Measurements from ENCODE around the gene WSCD1.

DNA sequence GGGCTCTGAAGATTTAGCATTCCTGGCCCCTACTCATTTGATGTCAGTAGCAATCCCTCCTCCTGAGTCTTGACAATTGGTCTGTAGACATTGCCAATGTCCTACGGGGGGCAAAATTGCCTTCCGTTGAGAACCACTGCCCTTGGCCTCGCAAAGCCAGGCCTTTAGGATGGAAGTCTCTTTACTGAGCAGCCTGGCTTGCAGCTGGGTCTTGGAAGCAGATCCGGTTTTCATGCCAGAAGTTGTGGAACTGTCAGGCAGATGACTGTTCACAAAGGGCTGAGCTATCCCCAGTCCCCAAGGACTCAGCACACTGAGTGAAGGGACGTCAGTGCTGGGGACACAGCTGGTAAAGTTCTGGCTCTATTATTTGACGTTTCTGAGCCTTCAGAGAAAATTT lies 83.2 kb downstream of the WSCD1 start:
- TF ChIP-seq, protein P1, sequence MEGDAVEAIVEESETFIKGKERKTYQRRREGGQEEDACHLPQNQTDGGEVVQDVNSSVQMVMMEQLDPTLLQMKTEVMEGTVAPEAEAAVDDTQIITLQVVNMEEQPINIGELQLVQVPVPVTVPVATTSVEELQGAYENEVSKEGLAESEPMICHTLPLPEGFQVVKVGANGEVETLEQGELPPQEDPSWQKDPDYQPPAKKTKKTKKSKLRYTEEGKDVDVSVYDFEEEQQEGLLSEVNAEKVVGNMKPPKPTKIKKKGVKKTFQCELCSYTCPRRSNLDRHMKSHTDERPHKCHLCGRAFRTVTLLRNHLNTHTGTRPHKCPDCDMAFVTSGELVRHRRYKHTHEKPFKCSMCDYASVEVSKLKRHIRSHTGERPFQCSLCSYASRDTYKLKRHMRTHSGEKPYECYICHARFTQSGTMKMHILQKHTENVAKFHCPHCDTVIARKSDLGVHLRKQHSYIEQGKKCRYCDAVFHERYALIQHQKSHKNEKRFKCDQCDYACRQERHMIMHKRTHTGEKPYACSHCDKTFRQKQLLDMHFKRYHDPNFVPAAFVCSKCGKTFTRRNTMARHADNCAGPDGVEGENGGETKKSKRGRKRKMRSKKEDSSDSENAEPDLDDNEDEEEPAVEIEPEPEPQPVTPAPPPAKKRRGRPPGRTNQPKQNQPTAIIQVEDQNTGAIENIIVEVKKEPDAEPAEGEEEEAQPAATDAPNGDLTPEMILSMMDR (IDR thresholded peaks at IDR 0.05): no peak
- TF ChIP-seq POLR2AphosphoS5 (IDR thresholded peaks at IDR 0.05): no peak

Data from gastroesophageal sphincter (tissue), 3 donors.